Stimulated activated CD4-positive, alpha-beta T cell treated with anti-CD3 and anti-CD28 coated beads, Interleukin-2, amount 100 ng/mL, for 24 hours (primary cell): ENCODE results near the gene GALNT1.

Source experiments
- DNase-seq, 2 donors: peaks; one replicate each; pipeline ENCODE4 v3.0.0-alpha.2; 2020

GALNT1 gene

DNA sequence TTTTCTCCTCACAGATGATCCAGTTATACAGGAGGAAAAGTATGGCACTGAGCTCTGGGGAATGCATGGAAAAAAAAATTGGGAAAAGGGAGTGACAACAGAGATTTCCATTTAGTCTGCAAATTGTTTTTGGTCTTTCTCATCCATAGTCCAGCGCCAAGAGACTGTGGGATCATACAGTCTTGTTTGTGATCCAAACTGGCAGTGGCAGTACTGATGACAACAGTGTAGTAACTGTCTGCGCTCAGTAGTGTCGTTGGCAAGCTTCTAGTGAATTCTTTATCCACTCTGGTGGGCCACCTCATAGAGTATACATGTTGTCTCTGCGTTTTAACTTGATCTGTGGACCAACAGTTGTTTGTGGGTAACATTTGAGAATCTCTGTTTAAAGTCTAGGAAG lies 37.9 kb downstream of the GALNT1 start:
- DNase-seq: no peak

- DNase-seq: no peak
Measured at GRCh38 chr18:35619941-35620340, 38.4 kb downstream of the GALNT1 start.

GRCh38 chr18:35620765-35621164 lies 39.2 kb downstream of the GALNT1 start:
- no peak for DNase-seq

GRCh38 chr18:35623255-35623654 lies 41.7 kb downstream of the GALNT1 start:
- DNase-seq: no peak

DNA sequence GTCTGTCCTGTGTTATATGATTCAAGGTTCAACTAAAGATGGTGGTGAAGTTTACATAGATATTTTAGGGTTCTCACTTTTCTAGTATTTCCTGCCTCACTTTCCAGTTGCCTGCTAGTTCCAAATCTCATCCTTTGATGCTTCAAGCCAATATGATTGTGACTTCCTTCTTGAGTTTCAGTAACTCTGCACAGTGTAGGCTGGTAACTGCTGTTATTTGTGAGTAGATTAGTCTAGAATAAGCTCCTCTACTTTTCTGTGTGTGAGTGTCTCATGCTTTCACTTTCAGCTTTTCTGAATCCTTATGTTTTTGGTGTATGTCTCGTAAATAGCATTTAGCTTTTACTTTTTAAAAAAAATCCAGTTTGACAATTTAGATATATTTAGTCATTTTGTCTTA lies 42.6 kb downstream of the GALNT1 start:
- DNase-seq: no peak

DNA sequence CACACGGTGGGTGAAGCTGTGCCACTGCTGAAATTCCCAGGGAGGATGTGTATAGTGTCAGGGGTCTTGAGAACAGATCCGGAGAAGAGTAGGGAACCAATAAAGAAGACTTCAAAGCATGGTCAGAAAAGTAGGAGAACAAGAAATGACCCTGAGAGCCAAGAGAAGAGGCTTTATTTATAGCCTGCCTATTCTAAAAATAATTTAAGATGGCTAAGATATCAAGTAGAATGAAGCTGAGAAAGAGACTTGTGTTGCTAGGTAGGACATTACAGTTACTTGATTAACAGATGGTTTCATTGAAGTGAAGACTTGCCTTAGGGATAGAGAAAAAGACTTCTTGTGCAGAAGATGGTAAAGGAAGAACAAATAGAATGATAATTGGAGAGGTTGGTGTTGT lies 43.7 kb downstream of the GALNT1 start:
- DNase-seq: no peak

DNA sequence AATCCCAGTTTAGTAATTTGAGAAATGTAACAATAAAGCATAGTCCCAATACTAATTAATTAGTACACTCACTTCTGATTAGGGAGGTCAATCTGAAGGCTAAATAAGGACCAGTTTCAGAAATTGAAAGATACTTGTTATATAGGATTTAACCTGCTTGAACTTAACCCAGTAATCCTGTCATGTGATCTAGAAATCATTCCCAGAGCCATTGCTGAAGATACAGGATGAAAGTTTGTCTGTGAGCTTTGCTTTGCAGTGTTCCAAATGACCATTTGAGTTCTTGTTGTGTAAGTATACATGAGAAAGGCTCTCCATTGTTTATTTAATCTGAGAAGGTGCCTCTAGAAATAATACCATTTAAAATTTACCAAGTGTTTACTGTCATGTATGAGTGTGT lies 52.2 kb downstream of the GALNT1 start:
- DNase-seq: no peak

GRCh38 chr18:35634323-35634722 lies 52.8 kb downstream of the GALNT1 start:
- no peak for DNase-seq

GRCh38 chr18:35635170-35635569 lies 53.6 kb downstream of the GALNT1 start:
- DNase-seq: no peak

DNA sequence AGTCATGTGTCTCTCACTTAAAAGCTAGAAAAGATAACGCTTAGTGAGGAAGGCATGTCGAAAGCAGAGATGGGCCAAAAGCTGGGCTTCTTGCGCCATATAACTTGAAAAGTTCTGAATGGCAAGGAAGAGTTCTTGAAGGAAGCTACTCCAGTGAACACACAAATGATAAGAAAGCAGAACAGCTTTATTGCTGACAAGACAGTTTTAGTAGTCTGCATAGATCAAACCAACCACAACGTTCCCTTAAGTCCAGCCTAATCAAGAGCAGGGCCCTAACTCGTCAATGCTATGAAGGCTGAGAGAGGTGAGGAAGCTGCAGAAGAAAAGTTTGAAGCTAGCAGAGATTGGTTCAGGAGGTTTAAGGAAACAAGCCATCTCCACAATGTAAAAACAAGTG lies 55.7 kb downstream of the GALNT1 start:
- no peak for DNase-seq

DNA sequence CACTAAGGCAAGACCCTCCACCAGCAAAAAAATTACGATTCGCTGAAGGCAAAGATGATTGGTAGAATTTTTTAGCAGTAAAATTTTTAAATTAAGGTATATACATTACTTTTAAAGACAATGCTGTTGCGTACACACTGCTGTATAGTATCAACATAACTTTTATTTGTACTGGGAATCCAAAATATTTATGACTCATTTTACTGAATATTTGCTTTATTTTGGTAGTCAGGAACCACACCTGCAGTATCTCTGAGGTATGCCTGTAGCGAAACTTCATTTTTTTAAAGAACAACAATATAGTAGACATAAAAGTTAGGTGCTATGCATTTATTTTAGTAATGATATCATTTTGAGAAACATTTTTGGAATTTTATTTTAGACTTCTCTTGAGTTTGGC lies 57.8 kb downstream of the GALNT1 start:
- no peak for DNase-seq

GRCh38 chr18:35641467-35641866 lies 59.9 kb downstream of the GALNT1 start:
- no peak for DNase-seq

DNA sequence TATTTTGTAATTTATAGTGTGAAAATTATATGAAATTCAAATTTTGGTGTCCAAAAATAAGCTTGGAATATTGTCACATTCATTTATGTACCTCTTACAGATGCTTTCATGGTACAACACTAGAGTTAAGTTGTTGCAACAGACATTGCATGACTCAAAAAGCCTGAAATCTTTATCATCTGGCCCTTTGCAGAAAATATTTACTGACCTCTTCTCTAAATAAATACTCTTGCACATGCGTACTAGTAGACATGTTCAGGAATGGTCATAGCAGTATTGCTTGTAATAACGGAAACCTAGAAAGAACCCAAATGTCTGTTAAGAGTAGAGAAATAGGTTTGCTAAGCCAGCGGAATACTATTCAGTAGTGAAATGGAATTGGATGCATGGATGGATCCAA lies 60.4 kb downstream of the GALNT1 start:
- DNase-seq: no peak

DNA sequence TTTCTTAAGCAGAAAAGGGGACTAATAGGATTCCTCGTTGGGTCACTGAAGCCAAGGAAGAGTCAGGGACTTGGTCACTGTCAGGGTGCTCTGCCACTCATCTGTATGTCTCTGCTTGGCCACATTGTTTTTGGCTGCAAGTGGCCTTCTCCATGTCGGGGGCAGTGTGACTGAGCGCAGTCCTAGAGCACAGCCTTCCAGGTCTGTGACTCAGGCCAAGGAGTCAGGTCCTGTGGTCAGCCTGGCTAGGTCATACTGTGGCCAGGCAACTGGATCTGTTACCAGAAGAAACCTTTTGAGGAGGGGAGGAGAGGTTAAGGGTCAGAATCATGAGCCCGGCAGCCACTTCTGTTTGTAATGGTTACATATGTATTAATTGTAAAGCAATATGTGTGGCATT lies 61.3 kb downstream of the GALNT1 start:
- DNase-seq: no peak

GRCh38 chr18:35646449-35646848 lies 64.9 kb downstream of the GALNT1 start:
- DNase-seq: no peak

GRCh38 chr18:35653392-35654135 lies 72.0 kb downstream of the GALNT1 start:
- no peak for DNase-seq

- no peak for DNase-seq
Measured at GRCh38 chr18:35658112-35658511, 76.6 kb downstream of the GALNT1 start.

GRCh38 chr18:35661483-35662146 lies 80.1 kb downstream of the GALNT1 start:
- DNase-seq: no peak

- no peak for DNase-seq
Measured at GRCh38 chr18:35662293-35663062, 80.9 kb downstream of the GALNT1 start.

DNA sequence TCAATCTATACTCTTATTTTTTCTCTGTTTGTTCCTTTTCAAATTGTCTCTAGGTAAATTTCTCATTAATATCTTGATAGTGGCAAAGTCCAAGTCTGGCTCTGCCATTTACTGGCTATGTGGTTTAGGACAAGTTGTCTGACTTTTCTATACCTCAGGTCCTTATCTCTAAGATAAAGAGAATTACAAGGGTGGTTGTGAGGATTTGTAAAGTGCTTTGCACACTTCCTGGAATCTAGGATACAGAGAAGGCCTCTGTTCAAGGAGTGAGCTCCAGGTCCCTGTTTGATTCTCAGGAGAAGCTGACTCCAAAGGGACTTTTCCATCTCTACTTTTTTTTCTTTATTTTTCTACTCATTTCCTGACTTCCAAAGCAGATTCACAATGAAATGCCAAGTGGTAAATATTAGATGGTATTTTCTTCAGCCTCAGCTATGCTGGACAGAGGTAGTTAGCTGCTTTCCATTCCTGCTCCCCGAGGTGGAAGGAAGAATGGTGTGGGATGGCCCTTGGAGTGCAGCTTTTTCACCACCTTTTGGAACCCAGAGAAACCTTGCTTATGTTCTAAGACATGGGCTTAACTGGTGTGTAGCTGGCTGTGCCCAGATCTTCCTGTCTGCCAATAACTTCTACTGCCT lies 90.5 kb downstream of the GALNT1 start:
- no peak for DNase-seq

DNA sequence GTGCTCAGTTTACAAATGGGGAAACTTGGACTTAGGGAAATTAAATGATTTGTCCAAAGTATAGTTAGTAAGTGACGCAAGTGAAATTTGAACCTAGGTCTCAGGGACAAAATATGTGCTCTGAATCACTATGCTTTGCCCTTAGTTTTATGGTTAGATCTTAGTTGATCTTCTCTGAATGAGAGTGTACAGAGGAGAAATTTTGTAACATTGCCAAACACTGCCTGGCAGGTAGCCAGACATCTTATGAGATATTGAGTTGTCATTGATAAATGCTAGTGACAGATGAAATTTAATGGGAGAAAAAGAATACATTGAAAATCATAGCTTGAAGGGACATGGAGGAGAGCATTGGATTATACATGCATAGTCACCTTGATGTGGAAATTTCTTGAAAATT lies 91.4 kb downstream of the GALNT1 start:
- no peak for DNase-seq

DNA sequence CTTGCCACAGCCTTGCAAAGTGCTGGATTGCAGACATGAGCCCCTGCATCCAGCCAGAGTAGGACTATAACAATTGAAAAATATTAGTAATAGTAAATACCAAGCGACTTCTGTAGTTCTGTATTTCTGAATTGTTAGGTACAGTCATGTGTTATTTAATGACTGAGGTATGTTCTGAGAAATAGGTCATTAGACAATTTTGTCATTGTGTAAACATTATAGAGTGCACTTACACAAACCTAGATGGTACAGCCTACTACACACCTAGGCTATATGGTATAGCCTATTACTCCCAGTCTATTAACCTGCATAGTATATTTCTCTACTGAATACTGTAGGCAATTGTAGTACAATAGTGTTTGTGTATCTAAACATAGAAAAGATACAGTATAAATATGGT lies 92.1 kb downstream of the GALNT1 start:
- DNase-seq: no peak

- no peak for DNase-seq
Measured at GRCh38 chr18:35680139-35680551, 98.6 kb downstream of the GALNT1 start.
